SU-DHL-6 (cell line): ENCODE results near the gene TMEM218.

Experiments
- H2AFZ ChIP-seq: fragments of 200-600 bp; sonication (generic); 2 replicates; pipeline ENCODE4 v1.6.1; 2014; ENCODE audit warnings: low read depth, mild to moderate bottlenecking, moderate library complexity, mixed read lengths, antibody characterized with exemption, low read length; ENCODE audit not compliant: severe bottlenecking
- H3F3A ChIP-seq: fragments of 200-600 bp; shearing (Covaris generic); 2 replicates; pipeline ENCODE4 v1.6.0; 2016; ENCODE audit warnings: antibody characterized with exemption, mild to moderate bottlenecking; ENCODE audit not compliant: insufficient read depth
- H3K27ac ChIP-seq: fragments of 200-600 bp; sonication (generic); 2 replicates; pipeline ENCODE4 v1.5.1; 2016; ENCODE audit warnings: low read depth, mild to moderate bottlenecking, low read length, moderate library complexity, mixed read lengths
- H3K27me3 ChIP-seq: fragments of 200-600 bp; sonication (generic), shearing (Covaris generic); 2 replicates; pipeline ENCODE4 v1.6.0; 2014; ENCODE audit warnings: mild to moderate bottlenecking, low read length
- H3K36me3 ChIP-seq: fragments of 200-600 bp; sonication (generic); 2 replicates; pipeline ENCODE4 v1.6.1; 2014; ENCODE audit warnings: mild to moderate bottlenecking, low read length, mixed read lengths
- H3K4me2 ChIP-seq: fragments of 300-600, 200-600 bp; shearing (Covaris generic), sonication (generic); 2 replicates; pipeline ENCODE4 v1.6.0; 2014; ENCODE audit warnings: low read length, low read depth, mild to moderate bottlenecking; ENCODE audit not compliant: poor library complexity, severe bottlenecking
- H3K4me3 ChIP-seq: fragments of 200-600 bp; sonication (generic); 2 replicates; pipeline ENCODE4 v1.5.1; 2014; ENCODE audit warnings: antibody characterized with exemption, low read length, mild to moderate bottlenecking, mixed read lengths; ENCODE audit not compliant: insufficient read depth, poor library complexity, severe bottlenecking
- H3K79me2 ChIP-seq: fragments of 200-600 bp; sonication (generic); 2 replicates; pipeline ENCODE4 v1.6.1; 2014; ENCODE audit warnings: mild to moderate bottlenecking, low read length, moderate library complexity; ENCODE audit not compliant: insufficient read depth
- H3K9ac ChIP-seq: fragments of 200-600 bp; sonication (generic); 2 replicates; pipeline ENCODE4 v1.7.0; 2014; ENCODE audit warnings: mild to moderate bottlenecking, low read length
- H3K9me2 ChIP-seq: fragments of 200-600 bp; sonication (generic); replicated peaks from 2 replicates; pipeline ENCODE4 v1.6.1; 2014; ENCODE audit warnings: low read length; ENCODE audit not compliant: insufficient read depth
- H3K9me3 ChIP-seq: fragments of 200-600 bp; sonication (generic); 2 replicates; pipeline ENCODE4 v1.6.1; 2014; ENCODE audit warnings: low read length, mixed read lengths; ENCODE audit not compliant: insufficient read depth
- H4K20me1 ChIP-seq: fragments of 200-600 bp; sonication (generic); 2 replicates; pipeline ENCODE4 v1.6.1; 2014; ENCODE audit warnings: low read depth, mild to moderate bottlenecking, antibody characterized with exemption, low read length, moderate library complexity, mixed read lengths
- EZH2phosphoT487 ChIP-seq: fragments of 200-600 bp; sonication (generic), shearing (Covaris generic); conservative IDR thresholded peaks from 2 replicates; pipeline ENCODE4 v1.6.1; 2018; ENCODE audit warnings: mild to moderate bottlenecking, antibody characterized with exemption, low read length, moderate library complexity, mixed read lengths
- TF ChIP-seq, protein P1 (sequence below): fragments of 200-600 bp; sonication (generic); IDR thresholded peaks from one replicate; pipeline ENCODE4 v1.5.1; 2017; ENCODE audit warnings: antibody characterized with exemption, mild to moderate bottlenecking, low read length, moderate library complexity; ENCODE audit not compliant: insufficient read depth, poor library complexity, severe bottlenecking

TMEM218 gene

DNA sequence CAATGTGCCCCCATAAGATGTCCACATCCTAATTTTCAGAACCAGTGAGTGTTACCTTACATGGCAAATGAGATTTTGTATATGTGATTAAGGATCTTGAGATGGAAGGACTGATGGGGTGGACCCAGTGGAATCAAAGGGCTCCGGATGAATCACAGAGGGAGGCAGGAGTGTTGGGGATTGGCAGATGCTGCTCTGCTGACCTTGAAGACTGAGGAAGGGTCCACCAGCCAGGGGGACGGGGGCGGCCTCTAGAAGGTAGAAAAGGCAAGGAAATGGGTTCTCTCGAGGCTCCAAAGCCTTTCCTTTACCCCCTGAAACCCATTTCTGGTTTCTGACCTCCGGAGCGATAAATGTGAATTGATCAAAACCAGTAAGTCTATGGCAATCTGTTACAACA is 18.8 kb downstream of the TMEM218 start:
- H3K9me3 ChIP-seq: no peaks in the 10 kb centered on the region
- no peak overlapping the region for H3K4me2 ChIP-seq
- 0 out of 2 replicates have a peak, but pooled peaks cover 8% of the 10 kb centered on the region for H3K36me3 ChIP-seq
- no peak overlapping the region for H3K9ac ChIP-seq
- H3K9me2 ChIP-seq: no peaks in the 10 kb centered on the region
- no peaks in the 10 kb centered on the region for H3K27me3 ChIP-seq
- TF ChIP-seq EZH2phosphoT487: no peak
- TF ChIP-seq, protein P1, sequence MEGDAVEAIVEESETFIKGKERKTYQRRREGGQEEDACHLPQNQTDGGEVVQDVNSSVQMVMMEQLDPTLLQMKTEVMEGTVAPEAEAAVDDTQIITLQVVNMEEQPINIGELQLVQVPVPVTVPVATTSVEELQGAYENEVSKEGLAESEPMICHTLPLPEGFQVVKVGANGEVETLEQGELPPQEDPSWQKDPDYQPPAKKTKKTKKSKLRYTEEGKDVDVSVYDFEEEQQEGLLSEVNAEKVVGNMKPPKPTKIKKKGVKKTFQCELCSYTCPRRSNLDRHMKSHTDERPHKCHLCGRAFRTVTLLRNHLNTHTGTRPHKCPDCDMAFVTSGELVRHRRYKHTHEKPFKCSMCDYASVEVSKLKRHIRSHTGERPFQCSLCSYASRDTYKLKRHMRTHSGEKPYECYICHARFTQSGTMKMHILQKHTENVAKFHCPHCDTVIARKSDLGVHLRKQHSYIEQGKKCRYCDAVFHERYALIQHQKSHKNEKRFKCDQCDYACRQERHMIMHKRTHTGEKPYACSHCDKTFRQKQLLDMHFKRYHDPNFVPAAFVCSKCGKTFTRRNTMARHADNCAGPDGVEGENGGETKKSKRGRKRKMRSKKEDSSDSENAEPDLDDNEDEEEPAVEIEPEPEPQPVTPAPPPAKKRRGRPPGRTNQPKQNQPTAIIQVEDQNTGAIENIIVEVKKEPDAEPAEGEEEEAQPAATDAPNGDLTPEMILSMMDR: no peak
- no peaks in the 10 kb centered on the region for H4K20me1 ChIP-seq
- no peak overlapping the region for H2AFZ ChIP-seq
- H3K27ac ChIP-seq: no peak overlapping the region
- no peak overlapping the region for H3K4me3 ChIP-seq
- no peaks in the 10 kb centered on the region for H3K79me2 ChIP-seq
- H3F3A ChIP-seq: no peaks in the 10 kb centered on the region

DNA sequence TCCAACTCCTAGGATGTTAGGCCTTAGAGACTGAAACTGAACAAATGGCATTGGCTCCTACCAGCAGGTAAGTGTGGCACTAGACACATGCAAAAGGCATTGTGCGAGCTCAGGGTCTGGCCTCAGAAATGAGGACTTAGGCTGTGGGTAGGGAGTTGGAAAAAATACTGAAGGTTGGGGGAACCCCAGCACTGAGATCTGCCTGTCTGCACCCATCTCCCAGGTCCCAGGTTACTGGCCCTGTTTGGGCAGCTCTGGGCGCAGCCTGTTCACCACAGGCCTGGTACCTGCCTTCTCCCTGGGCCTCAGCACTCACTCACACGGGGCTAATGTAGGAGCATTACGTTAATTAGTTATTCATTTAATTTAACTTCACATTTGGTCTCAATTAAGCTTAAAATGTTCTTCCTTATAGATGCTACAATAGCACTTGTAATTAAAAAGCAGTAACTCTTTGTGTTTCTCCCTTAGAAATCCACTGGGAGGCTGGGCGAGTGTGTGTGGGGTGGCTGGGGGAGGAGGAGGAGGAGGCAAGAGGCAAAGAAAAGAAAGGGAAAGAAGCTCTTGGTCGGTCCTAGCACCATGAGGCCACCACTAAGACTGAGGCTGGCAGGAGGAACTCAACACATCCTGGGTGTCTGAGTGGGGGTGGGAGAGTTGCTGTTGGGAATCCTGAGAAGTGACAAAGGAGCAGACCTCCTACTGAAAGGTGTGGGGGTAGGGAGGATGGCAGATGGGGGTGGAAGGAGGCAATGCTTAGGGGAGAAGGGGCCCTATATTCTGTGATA is 19.4 kb downstream of the TMEM218 start:
- H3K27me3 ChIP-seq: no peaks in the 10 kb centered on the region
- 0 out of 2 replicates have a peak, but pooled peaks cover 4% of the 10 kb centered on the region for H3K36me3 ChIP-seq
- no peaks in the 10 kb centered on the region for H3K9me3 ChIP-seq
- TF ChIP-seq EZH2phosphoT487: no peak
- TF ChIP-seq, protein P1: no peak
- no peaks in the 10 kb centered on the region for H3K79me2 ChIP-seq
- H3K4me3 ChIP-seq: no peak overlapping the region
- H3F3A ChIP-seq: no peaks in the 10 kb centered on the region
- no peak overlapping the region for H3K4me2 ChIP-seq
- no peak overlapping the region for H3K9ac ChIP-seq
- no peaks in the 10 kb centered on the region for H3K9me2 ChIP-seq
- no peak overlapping the region for H3K27ac ChIP-seq
- no peak overlapping the region for H2AFZ ChIP-seq
- H4K20me1 ChIP-seq: no peaks in the 10 kb centered on the region

DNA sequence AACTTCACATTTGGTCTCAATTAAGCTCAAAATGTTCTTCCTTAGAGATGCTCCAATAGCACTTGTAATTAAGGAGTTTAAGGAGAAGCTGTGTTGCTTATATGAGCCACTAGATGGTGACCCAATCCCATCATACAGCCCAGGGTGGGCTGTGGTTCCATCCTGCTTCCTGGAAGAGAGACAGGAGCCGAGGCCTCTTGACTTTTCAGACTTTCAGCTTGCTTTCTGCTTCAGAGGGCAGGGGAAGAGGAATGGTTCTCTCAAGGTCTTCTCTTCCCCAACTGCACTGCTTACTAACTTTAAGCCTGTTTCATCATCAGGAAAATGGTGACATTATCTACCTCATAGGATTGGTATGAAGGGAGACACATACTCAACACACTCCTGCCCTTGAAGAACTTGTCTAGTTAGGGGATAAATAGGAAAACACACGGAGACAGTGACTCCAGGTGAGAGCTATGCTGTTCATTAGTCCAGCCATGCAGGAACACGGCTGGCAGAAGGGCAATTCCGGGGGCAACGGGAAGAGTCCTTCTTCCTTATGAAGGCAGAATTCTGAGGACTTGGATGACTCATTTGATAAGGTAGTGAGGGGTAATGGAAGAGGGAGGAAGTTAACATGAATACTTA is 20.1 kb downstream of the TMEM218 start:
- Histone ChIP-seq H3K4me2 (no peak overlapping the region), H3K9me2 (no peaks in the 10 kb centered on the region), H3K36me3 (0 out of 2 replicates have a peak, but pooled peaks cover 2% of the 10 kb centered on the region), H3K9ac (no peak overlapping the region), H4K20me1 (no peaks in the 10 kb centered on the region), H3K27me3 (no peaks in the 10 kb centered on the region), H3F3A (no peaks in the 10 kb centered on the region), H2AFZ (no peak overlapping the region), H3K27ac (no peak overlapping the region), H3K9me3 (no peaks in the 10 kb centered on the region), H3K4me3 (no peak overlapping the region), H3K79me2 (no peaks in the 10 kb centered on the region)
- TF ChIP-seq, protein P1: peak; percentile 32
- TF ChIP-seq EZH2phosphoT487: no peak
